Neuronal stem cell (in vitro differentiated cells): ENCODE results near the gene FCGR1A.
"Not testable (repeated sequence)": the region's sequence is repeated elsewhere in the genome, so short reads cannot be mapped to it uniquely, and the experiment has no call there.

Source experiments
- DNase-seq: peaks from one replicate; pipeline ENCODE4 v3.0.0-alpha.2; 2013; ENCODE audit warnings: low spot score
- H2AFZ ChIP-seq: one replicate; pipeline ENCODE4 v1.6.1; 2013; ENCODE audit warnings: mild to moderate bottlenecking, low read length, inconsistent platforms
- H2AK5ac ChIP-seq: 2 replicates; pipeline ENCODE4 v1.6.1; 2013; ENCODE audit warnings: low read depth, mild to moderate bottlenecking, inconsistent platforms, low read length, moderate library complexity, mixed read lengths
- H2BK120ac ChIP-seq: 2 replicates; pipeline ENCODE4 v1.6.1; 2013; ENCODE audit warnings: low read depth, mild to moderate bottlenecking, inconsistent platforms, low read length, moderate library complexity, mixed read lengths
- H2BK12ac ChIP-seq: one replicate; pipeline ENCODE4 v1.6.1; 2013; ENCODE audit warnings: low read length, inconsistent platforms
- H2BK15ac ChIP-seq: 2 replicates; pipeline ENCODE4 v1.6.1; 2013; ENCODE audit warnings: mild to moderate bottlenecking, low read length, inconsistent platforms, mixed read lengths
- H2BK5ac ChIP-seq: one replicate; pipeline ENCODE4 v1.6.1; 2013; ENCODE audit warnings: inconsistent platforms, mild to moderate bottlenecking, low read length, moderate library complexity
- H3K14ac ChIP-seq: one replicate; pipeline ENCODE4 v1.6.1; 2013; ENCODE audit warnings: low read length, inconsistent platforms
- H3K18ac ChIP-seq: 2 replicates; pipeline ENCODE4 v1.6.1; 2013; ENCODE audit warnings: low read length, inconsistent platforms
- H3K23ac ChIP-seq: 2 replicates; pipeline ENCODE4 v1.6.1; 2013; ENCODE audit warnings: low read depth, mild to moderate bottlenecking, mixed read lengths, low read length, inconsistent platforms; ENCODE audit not compliant: poor library complexity
- H3K27ac ChIP-seq: replicated peaks from 3 replicates; pipeline ENCODE4 v1.5.1; 2013; ENCODE audit warnings: low read length, inconsistent platforms
- H3K27me3 ChIP-seq, 3 experiments: 2 replicates each; pipeline ENCODE4 v1.6.1; 2013; ENCODE audit warnings: low read length in 3 of 3, mild to moderate bottlenecking in 2 of 3, inconsistent platforms in 1 of 3, low read depth in 1 of 3, mixed read lengths in 1 of 3, moderate library complexity in 1 of 3; ENCODE audit not compliant: control insufficient read depth in 3 of 3, insufficient read depth in 3 of 3
- H3K36me3 ChIP-seq, 2 donors: replicated peaks in 1 of 2; 2 replicates each; pipeline ENCODE4 v1.6.1; 2013; ENCODE audit warnings: low read length in 2 of 2; ENCODE audit not compliant: control insufficient read depth in 2 of 2, insufficient read depth in 2 of 2
- H3K4ac ChIP-seq: 2 replicates; pipeline ENCODE4 v1.6.1; 2013; ENCODE audit warnings: inconsistent platforms, mild to moderate bottlenecking, low read length, moderate library complexity
- H3K4me1 ChIP-seq, 2 donors: 1 replicate in 1 of 2; 2 replicates in 1 of 2; pipeline ENCODE4 v1.6.1; 2013; ENCODE audit warnings: low read length in 2 of 2, low read depth in 1 of 2; ENCODE audit not compliant: control insufficient read depth in 2 of 2, insufficient read depth in 1 of 2
- H3K4me2 ChIP-seq: one replicate; pipeline ENCODE4 v1.6.1; 2013; ENCODE audit warnings: mild to moderate bottlenecking, low read length, inconsistent platforms; ENCODE audit not compliant: insufficient read depth, poor library complexity, severe bottlenecking
- H3K4me3 ChIP-seq, 2 donors: 2 replicates each; pipeline ENCODE4 v1.5.1; 2013; ENCODE audit warnings: low read length in 2 of 2, mild to moderate bottlenecking in 2 of 2, inconsistent platforms in 1 of 2, moderate library complexity in 1 of 2
- H3K79me1 ChIP-seq: one replicate; pipeline ENCODE4 v1.6.1; 2013; ENCODE audit warnings: low read depth, mild to moderate bottlenecking, inconsistent platforms, low read length, moderate library complexity
- H3K9ac ChIP-seq: one replicate; pipeline ENCODE4 v1.6.1; 2013; ENCODE audit warnings: mild to moderate bottlenecking, low read depth, low read length, inconsistent platforms; ENCODE audit not compliant: poor library complexity
- H3K9me3 ChIP-seq, 2 donors: replicated peaks in 1 of 2; 2 replicates each; pipeline versions ENCODE3 to v1.6.1; 2013; ENCODE audit warnings: low read length in 2 of 2, mild to moderate bottlenecking in 2 of 2, inconsistent platforms in 1 of 2, low read depth in 1 of 2, mixed read lengths in 1 of 2, moderate library complexity in 1 of 2; ENCODE audit not compliant: control insufficient read depth in 2 of 2, insufficient read depth in 1 of 2
- H4K8ac ChIP-seq: one replicate; pipeline ENCODE4 v1.6.1; 2013; ENCODE audit warnings: low read depth, mild to moderate bottlenecking, inconsistent platforms, low read length, moderate library complexity
- H4K91ac ChIP-seq: one replicate; pipeline ENCODE4 v1.6.1; 2013; ENCODE audit warnings: low read length, low read depth, mild to moderate bottlenecking, inconsistent platforms; ENCODE audit not compliant: poor library complexity
- WGBS, 2 donors: extraction: QIAGEN DNeasy Blood & Tissue Kit; methylation state at CpG; one replicate each; pipeline ENCODE4 v1.1.7; 2013; ENCODE audit warnings: missing lambda C conversion rate in 2 of 2, mixed read lengths in 1 of 2; ENCODE audit not compliant: insufficient read length in 2 of 2, insufficient replicate concordance in 1 of 2; ENCODE audit errors: extremely low coverage in 2 of 2; 5-methylcytosine and 5-hydroxymethylcytosine counted together

Gene FCGR1A

DNA sequence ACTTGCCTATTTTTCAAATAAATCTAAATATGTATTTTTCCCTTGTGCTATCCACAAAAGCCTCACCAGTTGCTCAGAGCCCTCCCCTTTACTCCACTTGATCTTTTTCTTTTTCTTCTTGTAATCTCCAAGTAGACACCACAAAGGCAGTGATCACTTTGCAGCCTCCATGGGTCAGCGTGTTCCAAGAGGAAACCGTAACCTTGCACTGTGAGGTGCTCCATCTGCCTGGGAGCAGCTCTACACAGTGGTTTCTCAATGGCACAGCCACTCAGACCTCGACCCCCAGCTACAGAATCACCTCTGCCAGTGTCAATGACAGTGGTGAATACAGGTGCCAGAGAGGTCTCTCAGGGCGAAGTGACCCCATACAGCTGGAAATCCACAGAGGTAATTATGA, 1.4 kb downstream of the FCGR1A start:
- not testable (repeated sequence) for H3K36me3 ChIP-seq, H4K91ac ChIP-seq, H2BK15ac ChIP-seq, H2BK5ac ChIP-seq, H3K18ac ChIP-seq, H3K23ac ChIP-seq, H2AK5ac ChIP-seq, H3K27me3 ChIP-seq, H3K4me1 ChIP-seq, H3K27ac ChIP-seq, H3K9me3 ChIP-seq, H4K8ac ChIP-seq, H2BK120ac ChIP-seq, H3K9ac ChIP-seq, H3K79me1 ChIP-seq, H2AFZ ChIP-seq, H3K4me3 ChIP-seq, H3K14ac ChIP-seq, H2BK12ac ChIP-seq, H3K4ac ChIP-seq, DNase-seq, H3K4me2 ChIP-seq
- no CpG with 5 or more reads among the region's 4 CpGs for WGBS, 2 donors

DNA sequence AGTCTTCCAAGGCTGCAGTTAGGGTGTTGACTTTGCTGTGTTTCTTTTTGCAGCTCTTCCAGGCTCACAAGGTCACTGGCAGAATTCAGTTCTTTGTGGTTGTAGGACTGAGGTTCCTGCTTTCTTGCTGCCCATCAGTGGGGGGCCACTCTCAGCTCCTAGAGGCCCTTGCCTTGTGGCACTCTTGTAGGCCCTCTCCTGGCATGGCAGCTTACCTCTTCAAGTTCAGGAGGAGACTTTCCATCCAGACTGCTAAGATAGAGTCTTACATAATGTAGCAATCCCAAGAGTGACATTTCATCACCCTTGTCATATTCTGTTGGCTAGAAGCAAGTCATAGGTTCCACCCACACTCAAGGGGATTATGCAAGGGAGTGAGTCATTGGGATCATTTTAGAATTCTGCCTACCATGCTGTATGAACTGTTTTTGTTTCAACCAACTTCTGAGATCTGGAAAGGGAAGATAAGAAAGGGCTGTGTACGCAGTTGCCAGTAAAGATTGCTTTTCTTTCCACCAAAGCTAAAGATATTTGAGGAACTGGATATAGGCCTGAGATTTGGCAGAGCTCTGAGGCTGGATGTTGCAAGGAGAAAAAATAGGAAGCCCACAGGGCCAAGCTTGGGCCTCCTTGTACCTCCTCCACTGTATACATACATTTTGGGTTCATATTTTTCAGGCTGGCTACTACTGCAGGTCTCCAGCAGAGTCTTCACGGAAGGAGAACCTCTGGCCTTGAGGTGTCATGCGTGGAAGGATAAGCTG, 5.4 kb downstream of the FCGR1A start:
- H3K23ac ChIP-seq, H3K9ac ChIP-seq, H4K8ac ChIP-seq, H4K91ac ChIP-seq, H3K18ac ChIP-seq, H3K27me3 ChIP-seq, H3K79me1 ChIP-seq, H2BK15ac ChIP-seq, H3K4me3 ChIP-seq, DNase-seq, H3K36me3 ChIP-seq, H2BK5ac ChIP-seq, H3K14ac ChIP-seq, H3K4ac ChIP-seq, H3K4me1 ChIP-seq, H2AFZ ChIP-seq, H2AK5ac ChIP-seq, H3K9me3 ChIP-seq, H3K4me2 ChIP-seq, H2BK12ac ChIP-seq, H3K27ac ChIP-seq, H2BK120ac ChIP-seq: not testable (repeated sequence)
- WGBS, 2 donors = no CpG with 5 or more reads among the region's 3 CpGs

DNA sequence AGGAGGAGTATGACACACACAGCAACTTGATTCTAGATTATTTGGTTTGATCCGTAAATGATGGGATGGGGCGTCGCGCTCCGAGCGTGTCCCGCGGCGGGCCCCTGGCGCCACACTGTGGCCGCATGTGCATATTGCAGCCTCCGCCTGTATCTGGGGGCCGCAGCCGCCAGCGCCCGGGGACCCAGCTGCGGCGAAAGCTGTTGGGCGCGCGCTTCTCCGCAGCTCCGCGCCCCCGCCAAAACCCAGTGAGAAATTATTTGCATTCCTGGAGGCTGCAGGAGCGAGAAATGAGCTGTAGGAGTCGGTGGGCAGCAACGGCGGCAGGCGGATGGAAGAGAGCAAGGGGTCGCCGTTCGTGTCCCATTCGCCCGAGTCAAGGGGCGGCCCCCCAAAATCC, 10.0 kb downstream of the FCGR1A start:
- H3K4ac ChIP-seq, H2BK120ac ChIP-seq, H3K9me3 ChIP-seq, H4K8ac ChIP-seq, H3K79me1 ChIP-seq, H3K27ac ChIP-seq, H3K14ac ChIP-seq, H3K27me3 ChIP-seq, H4K91ac ChIP-seq, H2BK12ac ChIP-seq, H2AK5ac ChIP-seq, H3K23ac ChIP-seq, H2BK5ac ChIP-seq, H3K4me1 ChIP-seq, H3K36me3 ChIP-seq, H3K9ac ChIP-seq, H2BK15ac ChIP-seq: not testable (repeated sequence)
- no CpG with 5 or more reads among the region's 36 CpGs for WGBS, 2 donors
- peak overlapping the region; percentile 64 for H3K18ac ChIP-seq
- H3K4me3 ChIP-seq = peak overlapping the region; percentile 48 to 80
- DNase-seq = peak; percentile 39
- H3K4me2 ChIP-seq = peak overlapping the region; percentile 40
- peak overlapping the region; percentile 88 for H2AFZ ChIP-seq

DNA sequence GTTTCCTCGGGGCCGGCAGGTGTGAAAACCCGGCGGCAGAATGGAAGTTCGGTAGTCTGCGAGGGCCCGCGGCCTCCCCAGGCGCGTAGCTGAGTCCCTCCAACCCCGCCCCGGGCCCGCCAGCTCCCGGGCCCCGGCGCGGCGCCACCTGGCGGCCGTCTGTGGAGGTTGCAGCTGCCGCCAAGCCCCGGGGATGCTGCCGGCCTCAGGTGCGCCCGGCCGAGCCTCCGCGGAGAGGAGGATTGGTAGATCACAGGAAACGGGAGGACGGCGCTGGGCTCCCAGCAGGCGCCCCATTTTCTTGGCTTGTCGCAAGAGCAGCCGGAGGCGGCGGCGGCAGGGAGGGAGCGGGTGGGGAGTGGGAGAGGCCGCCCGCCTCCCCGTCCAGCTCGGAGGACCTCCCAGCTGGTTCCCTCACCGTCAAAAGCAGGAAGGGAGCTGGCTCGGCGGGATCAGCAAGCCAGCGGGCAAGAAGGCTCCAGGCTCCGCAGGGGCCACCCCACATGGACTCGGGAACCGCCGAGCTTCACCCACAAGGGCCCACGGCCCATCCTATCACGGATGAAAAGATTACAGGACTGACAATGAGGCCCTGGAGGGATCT, 10.5 kb downstream of the FCGR1A start:
- not testable (repeated sequence) for H2BK15ac ChIP-seq, H3K27ac ChIP-seq, H3K27me3 ChIP-seq, H4K8ac ChIP-seq, H3K23ac ChIP-seq, H2BK12ac ChIP-seq, H2BK5ac ChIP-seq, H3K9me3 ChIP-seq, H4K91ac ChIP-seq, H2BK120ac ChIP-seq, H3K4ac ChIP-seq, H3K9ac ChIP-seq, H2AK5ac ChIP-seq, H3K14ac ChIP-seq, H3K79me1 ChIP-seq, H3K36me3 ChIP-seq, H3K4me1 ChIP-seq, H3K18ac ChIP-seq
- H3K4me2 ChIP-seq = peak overlapping the region; percentile 49
- no CpG with 5 or more reads among the region's 52 CpGs for WGBS, 2 donors
- peak; percentile 65 for DNase-seq
- H2AFZ ChIP-seq = peak overlapping the region; percentile 88
- peak overlapping the region; percentile 48 to 69 for H3K4me3 ChIP-seq
